Measurements from ENCODE around the gene WEE1.
"Not testable (repeated sequence)": the region's sequence is repeated elsewhere in the genome, so short reads cannot be mapped to it uniquely, and the experiment has no call there.

WEE1 gene

GRCh38 chr11:9573052-9573774 is at the start of gene WEE1:
WEE1 (plus strand) TSS chr11:9573670; CDS start chr11:9573934, 264 bp downstream.
- peak; percentile 99 for DNase-seq

DNA sequence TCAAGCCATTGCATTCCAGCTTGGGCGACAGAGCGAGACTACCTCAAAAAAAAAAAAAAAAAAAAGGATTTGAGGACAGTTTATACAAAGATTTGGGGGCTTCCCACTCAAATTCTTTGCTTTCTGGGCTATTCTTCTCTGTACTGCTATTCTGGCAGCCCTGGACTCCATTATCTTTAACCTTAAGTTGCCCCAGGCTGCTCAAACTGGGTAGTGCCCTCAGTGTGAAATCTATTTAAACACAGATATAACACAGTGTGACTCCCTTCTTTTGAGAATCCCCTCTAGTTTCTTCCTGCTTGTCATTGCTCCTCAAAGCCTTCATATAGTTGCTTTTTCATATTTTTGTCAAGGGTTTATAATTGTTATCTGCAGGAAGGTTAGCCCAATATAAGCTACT is 49.5 kb upstream of the WEE1 start:
- DNase-seq = no peak

DNA sequence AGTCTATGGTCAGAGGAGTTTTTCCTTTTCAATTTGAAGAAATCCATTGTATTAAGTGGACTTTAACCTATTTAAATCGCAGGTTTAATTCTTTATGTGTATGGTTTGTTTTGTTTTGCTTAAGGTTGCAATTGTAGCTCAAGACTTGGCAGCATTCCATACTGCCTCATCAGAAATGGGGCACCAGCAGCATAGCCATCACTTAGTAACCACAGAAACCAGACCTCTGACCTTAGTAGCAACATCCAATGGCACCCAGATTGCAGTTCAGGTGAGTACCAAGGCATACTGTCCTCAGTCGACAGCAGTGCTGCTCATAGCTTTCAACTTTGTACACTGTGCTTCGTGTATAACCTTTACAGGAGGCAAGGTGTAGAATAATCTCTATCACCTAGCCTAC is 48.4 kb upstream of the WEE1 start:
- no peak for DNase-seq

DNA sequence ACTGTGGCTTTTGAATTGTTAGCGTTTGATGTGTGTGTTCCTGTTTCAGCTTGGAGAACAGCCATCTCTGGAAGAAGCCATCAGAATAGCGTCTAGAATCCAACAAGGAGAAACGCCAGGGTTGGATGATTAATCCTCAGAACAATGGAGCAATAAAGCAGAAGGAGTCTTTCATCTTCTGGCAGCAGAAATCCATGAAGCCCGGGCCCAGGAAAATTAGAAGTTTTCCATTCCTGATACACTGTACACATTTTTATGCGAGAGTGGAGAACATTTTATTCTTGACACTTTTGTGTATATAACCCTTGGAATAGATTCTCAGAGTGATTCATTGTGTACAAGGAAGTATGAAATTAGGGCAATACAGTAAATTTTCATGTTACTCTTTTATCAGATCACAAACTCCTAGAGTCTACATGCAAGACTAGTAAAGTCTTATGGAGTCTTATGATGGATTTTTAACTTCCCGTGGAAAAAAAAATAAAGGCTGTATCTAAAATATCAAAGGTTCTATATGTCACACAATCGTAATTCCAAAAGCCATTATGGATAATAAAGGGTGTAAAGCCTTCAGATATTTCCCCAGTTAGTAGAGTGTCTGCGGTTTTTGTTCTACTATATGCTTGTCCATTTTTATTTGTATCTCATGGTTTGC is 45.9 kb upstream of the WEE1 start:
- no peak for DNase-seq

DNA sequence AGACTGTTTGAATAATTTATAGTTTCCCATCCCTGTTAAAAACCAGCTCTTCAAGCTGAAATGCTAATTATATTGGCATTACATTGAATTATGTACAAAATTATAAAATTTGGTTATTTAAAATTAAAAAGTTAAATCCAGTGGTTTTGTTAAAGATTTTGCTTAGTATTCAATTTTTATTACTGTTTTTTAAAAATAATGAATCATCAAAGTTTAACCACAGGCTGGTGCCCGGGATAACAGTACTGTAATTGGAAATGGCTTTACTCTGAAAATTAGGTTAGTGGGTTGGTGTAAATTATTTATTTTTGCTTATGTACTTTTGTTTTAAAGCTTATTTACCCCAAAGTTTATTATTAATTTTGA is 45.4 kb upstream of the WEE1 start:
- DNase-seq = no peak

GRCh38 chr11:9528573-9529333 is 44.7 kb upstream of the WEE1 start:
- no peak for DNase-seq

- no peak for DNase-seq
Observed at GRCh38 chr11:9529334-9529650, 44.2 kb upstream of the WEE1 start.

- DNase-seq = no peak
Observed at GRCh38 chr11:9530020-9530621, 43.3 kb upstream of the WEE1 start.

DNA sequence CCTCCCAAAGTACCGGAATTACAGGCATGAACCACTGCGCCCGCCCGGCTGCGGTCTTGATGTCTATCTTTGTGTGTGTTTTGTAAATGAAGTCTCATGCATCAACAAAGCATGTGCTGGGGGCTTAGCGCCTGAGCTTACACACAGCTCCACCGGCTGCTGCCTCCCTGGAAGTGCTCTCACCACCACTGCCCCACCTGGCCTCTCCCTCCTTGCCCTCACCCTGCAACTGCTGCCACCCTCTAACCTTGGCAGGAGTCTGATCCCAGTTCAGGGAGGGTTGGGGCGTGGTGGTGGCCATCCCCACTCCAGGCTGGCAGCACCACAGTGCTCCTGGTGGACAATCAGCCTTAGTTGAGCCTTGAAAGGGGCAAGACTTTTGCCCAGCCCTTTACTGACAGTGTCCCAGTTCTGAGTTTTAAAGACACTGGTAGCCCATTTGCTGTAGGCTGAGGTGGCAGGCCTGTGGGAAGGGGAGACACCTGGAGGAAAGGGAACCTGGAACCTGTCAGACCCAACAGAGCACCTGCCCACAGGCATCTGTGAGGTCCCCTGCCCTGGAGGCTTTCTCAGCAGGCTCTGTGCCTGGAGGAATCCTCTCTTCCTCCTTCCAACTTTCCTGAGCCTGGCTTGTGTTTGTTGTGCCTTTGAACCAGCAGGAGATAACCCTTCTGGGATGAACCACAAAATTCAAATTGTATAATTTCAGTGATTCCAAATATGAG is 42.4 kb upstream of the WEE1 start:
- DNase-seq = no peak

DNA sequence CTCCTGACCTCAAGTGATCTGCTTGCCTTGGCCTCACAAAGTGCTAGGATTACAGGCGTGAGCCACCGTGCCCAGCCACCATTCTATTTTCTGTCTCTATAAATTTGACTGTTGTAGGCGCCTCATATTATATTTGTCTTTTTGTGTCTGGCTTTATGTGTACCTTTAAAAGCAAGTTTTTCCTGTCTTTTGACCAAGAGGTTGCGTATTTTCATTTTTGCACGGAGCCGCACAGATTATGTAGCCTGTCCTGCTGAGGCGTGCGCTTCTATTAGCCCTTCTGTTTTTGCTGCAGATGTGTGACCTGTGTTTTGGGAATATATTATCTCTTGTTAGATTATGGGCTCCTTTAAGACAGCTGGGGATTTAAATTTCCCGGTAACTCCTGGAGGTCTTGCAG is 40.4 kb upstream of the WEE1 start:
- no peak for DNase-seq

- no peak for DNase-seq
Observed at GRCh38 chr11:9533736-9534473, 39.6 kb upstream of the WEE1 start.

DNA sequence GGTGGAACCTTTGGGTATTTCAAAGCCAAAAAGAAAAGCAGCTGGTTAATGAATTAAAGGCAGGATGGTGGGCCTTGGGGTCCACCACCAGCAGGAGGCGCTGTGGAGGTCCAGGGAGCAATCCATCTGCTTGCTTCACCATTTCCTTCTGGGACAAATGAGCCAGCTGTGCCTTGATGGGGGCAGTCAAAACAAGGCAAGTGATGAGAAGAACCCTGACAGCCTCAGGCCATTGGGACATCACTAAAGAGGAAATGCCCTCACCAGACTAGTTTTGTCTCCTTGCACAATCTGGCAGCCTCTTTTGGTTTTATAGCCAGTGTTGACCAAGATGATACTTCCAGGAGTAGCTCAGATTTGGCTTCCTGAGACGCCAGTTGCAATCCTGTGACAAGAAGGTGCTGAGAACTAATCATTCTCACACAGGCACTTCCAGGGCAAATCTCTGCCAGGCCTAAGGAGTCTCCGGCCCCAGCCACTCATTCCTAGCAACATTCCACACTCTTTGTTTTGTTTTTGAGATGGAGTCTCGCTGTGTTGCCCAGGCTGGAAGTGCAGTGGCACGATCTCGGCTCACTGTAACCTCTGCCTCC is 38.2 kb upstream of the WEE1 start:
- peak; percentile 64 for DNase-seq

DNA sequence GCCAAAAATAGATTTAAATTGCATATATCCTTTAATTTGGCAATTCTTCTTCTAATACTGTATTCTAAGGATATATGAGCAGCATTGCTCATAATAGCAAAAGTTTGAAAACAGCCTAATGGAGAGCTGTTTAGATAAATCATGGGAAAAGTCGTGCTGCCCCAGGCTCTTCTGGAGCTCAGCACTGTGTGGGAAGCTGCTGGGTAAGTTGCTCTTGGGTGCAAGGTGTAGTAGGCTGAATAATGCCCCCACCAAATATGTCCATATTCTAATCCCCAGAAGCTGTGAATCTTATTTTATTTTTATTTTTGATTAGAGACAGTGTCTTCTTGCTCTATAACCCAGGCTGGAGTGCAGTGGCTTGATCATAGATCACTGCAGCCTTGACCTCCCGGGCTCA is 34.9 kb upstream of the WEE1 start:
- DNase-seq = no peak

DNA sequence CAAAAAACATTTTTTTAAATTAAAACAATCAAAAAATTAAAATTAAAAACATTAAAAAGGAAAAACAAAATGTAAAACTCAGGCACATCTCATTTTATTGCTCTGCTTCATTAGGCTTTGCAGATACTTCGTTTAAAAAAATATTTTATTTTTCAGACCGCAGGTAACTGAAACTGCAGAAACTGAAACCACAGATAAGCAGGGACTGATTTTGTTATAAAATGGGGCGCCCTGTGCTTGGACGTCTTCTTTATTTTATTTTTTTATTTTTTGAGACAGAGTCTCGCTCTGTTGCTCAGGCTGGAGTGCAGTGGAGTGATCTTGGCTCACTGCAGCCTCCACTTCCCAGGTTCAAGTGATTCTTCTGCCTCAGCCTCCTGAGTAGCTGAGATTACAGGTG is 24.3 kb upstream of the WEE1 start:
- DNase-seq = not testable (repeated sequence)

GRCh38 chr11:9550191-9550628 is 23.3 kb upstream of the WEE1 start:
- DNase-seq = no peak

DNA sequence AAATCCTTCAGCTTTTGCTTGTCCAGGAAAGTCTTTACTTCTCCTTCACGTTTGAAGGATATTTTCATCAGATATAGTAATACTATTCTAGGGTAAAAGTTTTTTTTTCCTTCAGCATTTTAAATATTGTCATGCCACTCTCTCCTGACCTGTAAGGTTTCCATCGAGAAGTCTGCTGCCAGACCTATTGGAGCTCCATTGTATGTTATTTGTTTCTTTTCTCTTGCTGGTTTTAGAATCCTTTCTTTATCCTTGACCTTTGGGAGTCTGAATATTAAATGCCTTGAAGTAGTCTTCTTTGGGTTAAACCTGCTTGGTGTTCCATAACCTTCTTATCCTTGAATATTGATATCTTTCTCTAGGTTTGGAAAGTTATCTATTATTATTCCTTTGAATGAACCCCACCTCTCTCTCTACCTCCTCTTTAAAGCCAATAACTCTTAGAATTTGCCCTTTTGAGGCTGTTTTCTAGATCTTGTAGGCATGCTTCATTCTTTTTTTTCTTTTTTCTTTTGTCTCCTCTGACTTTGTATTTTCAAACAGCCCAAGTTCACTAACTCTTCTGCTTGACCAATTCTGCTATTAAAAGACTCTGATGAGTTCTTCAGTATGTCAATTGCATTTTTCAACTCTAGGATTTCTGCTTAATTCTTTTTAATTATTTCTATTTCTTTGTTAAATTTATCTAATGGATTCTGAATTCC is 12.0 kb upstream of the WEE1 start:
- DNase-seq = no peak

GRCh38 chr11:9562716-9563115 is 10.8 kb upstream of the WEE1 start:
- DNase-seq = no peak

GRCh38 chr11:9563196-9563730 is 10.2 kb upstream of the WEE1 start:
- DNase-seq = no peak

DNA sequence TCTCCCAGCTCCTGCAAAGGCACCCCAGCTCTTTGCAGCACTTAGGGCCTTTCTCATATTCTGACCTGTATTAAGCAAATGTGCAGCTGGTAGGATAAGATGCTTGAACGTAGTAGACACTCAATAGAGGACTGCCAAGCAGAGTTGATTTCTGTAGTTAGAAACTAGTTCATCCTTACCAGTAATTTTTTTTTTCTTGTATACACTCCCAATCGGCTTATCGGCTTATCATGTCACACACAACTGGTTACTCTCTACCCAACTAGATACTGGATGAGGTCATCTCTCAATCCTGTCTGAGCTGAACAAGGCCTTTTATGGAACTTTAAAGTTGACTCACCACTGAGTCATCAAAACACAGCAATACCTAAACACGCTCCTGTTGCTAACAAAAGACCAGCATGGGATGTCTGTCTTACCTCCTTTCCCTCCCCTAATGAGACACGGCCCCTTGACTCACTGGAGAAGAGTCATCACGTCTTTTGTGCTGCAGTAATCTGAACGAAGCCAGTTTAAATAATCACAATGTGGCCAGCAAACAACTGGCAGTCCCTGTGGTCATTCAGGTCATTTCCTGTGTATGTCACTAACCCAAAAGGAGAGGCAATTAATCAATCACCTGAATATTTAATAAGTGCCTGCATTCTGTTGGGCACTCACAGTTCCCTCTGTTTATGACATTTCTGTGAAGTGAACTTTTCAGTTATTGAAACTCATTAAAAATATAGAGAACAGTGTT is 7.5 kb upstream of the WEE1 start:
- DNase-seq = peak; percentile 83

DNA sequence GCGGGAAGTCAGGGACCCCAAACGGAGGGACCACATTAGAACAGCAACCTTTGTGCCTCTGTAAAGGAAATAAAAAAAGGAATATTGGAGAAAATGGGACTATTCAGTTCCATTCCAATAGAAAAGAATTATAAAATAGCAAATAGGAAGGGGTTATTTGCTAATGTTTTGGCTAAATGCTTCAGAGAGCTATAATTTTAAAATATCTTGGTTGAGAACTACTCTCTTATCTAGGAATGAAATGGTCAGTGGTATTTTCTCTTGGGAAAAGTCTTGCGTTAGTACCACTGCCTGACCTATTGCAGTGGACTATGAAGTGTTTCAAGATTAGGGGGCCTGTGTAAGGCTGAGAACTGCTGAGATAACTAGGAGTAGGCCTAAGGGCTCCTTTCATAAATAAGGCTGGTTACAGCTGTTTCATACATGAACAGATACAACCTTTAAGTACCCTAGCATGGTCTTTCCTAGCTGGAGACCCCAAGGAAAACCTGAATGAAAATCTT is 6.9 kb upstream of the WEE1 start:
- DNase-seq = no peak

Data from eye (tissue), 1 donor.